Activated T-cell treated with anti-CD3 and anti-CD28 coated beads for 24 hours (primary cell): Measurements from ENCODE around the gene YBX2.

Experiments
- DNase-seq: peaks from one replicate; pipeline ENCODE4 v3.0.0-alpha.2; 2020; ENCODE audit warnings: low read depth

Gene YBX2

GRCh38 chr17:7296189-7296861 lies 1.9 kb upstream of the YBX2 start:
- DNase-seq: peak; percentile 56

DNA sequence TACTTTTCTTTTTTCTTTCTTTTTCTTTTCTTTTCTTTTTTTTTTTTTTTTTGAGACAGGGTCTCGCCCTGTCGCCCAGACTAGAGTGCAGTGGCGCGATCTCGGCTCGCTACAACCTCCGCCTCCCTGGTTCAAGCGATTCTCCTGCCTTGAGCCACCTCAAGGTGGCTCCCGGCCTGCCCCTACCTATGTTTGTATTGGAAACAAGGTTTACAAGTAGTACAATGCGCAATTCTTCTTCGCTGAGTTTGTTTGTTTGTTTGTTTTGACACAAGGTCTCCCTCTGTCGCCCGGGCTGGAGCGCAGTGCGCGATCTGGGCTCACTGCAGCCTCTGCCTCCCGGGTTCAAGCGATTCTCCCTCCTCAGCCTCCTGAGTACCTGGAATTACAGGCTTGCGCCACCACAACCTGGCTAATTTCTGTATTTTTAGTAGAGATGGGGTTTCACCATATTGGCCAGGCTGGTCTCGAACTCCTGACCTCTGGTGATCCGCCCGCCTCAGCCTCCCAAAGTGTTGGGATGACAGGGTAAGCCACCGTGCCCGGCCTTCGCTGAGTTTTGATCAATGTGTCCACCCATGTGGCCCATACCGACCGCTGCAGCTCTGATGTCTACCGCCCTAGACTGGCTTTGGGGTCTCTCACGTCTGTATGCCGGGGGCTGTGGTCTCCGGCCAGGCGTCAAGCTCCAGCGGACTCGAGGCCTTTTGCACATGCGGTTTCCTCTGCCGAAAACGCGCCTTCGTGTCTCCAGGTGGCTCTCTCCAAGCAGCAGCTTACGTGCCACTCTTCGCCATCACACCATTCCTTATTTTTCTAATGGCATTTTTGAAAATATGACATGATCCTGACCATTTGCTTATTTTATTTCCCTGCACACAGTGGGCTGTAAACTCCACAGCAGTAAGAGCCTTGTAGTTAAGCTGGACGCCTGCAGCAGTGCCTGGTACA lies 1.1 kb upstream of the YBX2 start:
- no peak for DNase-seq

- DNase-seq: no peak
Observed at GRCh38 chr17:7293816-7294613, 424 bp downstream of the YBX2 start.

- no peak for DNase-seq
Observed at GRCh38 chr17:7293159-7293558, 1.3 kb downstream of the YBX2 start.

DNA sequence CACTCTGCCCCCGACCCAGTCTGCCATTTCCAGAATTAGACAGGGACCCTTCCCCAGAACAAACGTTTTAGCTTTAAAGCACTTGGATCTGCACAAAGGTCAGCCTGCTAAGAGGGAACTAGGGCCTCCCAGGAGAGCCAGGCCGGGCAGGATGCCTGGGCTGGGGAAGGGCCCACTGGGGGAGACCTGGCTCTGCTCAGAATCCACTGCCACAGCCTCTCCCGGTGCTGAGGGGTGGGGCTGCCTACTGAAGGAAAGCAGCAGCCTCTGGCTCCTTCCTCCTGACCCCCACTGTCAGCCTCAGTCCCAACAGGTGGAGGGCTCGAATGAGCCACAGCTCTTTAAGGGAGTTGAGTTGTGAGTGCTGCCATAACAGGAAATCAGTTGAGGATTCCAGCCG lies 1.7 kb downstream of the YBX2 start:
- no peak for DNase-seq

DNA sequence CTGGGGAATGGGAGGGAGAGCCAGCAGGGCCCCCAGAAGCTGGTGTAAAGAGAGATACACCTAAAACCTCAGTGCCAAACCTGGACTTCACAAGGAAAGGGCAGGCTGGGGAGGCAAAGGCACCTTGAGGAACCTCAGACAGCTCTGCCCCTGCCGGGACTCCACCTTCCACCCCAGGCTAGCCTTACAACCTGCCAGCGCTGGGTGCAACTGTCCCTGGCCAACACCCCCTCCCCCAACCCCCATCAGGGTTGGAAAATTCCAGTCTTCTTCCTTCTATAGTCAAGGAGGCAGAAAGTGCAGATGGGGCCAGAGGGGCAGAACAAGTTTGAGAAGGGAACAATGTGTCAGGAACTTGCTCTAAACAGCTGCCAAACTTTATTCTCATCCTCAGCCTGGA lies 2.2 kb downstream of the YBX2 start:
- no peak for DNase-seq

DNA sequence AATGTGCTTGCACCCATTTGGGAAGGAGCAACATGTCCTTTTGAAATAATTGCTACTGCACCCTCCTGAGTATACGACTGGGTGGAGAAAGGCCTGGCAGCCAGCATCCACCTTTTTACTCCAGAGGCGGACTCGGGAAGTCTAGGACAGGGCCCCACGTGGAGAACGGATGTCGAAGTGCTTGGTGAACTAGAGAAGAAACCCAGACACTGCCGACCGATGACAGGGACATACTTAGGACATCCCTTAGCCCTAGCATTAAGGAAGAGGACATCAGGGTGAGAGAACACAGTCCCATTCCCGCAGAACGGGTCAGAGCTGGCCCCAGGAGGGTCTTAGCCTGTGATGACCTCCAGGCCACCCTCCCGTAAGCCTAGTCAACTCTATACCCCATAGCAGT lies 3.8 kb downstream of the YBX2 start:
- DNase-seq: no peak

DNA sequence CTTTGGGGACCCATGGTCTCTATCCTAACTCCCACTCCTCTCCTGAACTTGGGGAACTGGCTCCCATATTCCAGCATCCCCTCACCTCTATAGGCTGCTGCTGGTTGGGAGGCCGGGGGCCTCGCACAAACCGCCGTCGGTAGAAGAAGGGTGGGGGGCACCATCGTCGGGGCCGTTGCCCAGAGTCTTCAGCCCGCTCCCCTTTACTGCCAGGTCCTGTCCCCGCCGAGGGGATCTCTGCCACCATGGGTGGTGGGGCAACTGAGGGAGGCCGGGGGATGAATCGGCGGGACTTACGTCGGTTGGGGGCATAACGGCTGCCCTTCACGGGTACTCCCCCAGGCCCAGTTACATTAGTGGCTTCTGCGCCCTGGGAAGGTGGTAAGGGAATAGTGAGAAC lies 4.3 kb downstream of the YBX2 start:
- DNase-seq: no peak

DNA sequence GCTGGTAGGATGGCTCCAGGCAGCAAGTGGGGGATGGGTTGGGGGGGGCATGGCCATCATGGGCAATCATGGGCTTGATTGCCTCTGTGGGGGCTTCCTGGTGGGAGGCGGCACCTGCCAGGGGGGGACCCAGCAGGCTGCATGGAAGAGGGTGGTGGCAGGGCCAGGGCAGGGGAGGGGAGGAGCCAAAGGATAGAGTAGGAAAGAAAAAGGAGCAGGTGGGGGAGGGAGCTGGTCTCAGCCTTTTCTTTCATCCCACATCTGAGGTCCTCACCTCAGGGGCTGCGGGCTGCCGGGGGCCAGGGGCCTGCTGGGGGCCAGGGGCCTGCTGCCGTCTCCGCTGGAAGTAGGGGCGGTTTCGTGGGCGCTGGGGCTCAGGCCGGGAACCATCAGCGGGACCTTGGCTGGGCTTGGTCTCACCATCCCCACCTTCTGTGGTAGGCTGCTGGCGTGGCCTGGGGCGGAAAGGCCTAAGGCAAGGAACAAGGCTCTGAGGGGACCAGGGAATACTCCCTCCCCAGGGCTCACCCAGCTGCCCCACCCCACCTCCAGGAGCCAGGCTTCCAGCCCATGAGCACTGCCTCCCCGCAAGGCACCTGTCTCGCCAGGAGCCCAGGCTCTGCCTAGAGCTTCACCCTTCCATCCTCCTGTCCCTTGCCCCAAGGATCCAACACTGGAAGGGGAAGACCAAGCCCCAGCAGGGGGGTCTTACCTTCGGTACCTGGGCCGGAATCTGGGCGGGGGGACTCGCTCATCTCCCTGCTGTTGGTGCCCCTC lies 5.0 kb downstream of the YBX2 start:
- no peak for DNase-seq

- no peak for DNase-seq
Observed at GRCh38 chr17:7285679-7286078, 8.8 kb downstream of the YBX2 start.

- no peak for DNase-seq
Observed at GRCh38 chr17:7284911-7285310, 9.5 kb downstream of the YBX2 start.

GRCh38 chr17:7283471-7284216 lies 10.8 kb downstream of the YBX2 start:
- DNase-seq: no peak

DNA sequence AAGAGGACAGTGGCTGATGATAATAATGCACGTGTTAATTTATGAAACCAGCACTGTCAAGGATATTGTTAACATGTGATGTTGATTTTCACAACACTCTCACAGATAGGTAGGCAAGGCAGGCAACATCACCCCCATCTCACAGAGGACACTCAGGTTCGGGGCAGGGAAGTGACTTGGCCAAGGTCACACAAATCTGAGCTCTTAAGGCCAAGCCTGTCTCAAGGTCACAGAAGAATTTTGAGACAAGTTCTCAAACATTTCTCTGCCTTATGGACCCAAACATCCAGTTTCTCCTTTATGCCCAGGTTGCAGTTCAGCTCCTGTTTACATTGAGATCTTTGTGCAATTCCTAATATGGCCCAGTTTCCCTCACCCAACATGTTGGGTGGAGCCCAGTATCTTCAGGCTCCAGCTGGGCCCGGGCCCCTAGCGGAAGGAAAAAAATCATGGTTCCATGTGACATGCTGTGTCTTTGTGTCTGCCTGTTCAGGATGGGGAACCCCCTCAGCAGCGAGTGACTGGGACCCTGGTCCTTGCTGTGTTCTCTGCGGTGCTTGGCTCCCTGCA lies 11.6 kb downstream of the YBX2 start:
- DNase-seq: no peak

DNA sequence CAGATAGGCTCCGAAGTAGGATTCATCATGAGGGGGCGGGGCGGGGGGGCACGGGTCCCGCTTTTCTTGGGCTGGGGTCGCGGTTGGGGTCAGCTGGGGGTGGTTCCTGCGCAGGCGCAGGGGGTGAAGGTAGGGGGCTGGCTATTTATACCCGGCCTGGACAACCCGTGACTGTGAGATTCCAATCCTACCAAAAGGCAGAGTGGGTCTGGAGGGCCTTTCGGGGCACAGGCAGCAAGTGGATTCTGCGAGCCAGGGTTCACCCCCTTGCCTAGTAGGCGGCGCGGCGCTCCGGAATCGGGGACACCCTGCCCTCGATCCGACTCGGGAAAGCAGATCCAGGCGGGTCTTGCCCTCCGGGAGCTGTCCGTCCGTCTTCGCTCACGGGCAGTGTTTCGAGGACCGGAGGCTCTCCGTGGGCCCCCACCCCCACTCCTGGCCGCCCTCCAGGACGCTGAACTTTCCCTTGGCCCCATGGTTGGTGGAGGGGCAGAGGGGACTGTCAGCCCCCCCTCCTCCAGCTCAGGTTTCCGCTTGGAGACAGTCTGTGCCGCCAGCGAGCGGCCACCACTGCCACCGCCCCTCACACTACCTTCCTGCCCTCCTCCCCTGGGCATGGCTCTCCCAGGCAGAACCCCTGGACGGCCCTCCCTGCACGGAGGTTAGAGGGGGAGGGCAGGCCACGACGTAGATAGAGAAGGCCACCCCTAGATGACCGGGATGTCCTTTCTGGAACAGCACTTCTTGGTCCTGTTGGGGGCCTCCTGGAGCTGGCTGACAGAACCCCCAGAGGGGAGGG lies 12.3 kb downstream of the YBX2 start:
- DNase-seq: no peak

- DNase-seq: peak; percentile 89
Observed at GRCh38 chr17:7281074-7281952, 13.1 kb downstream of the YBX2 start, which contains the start of gene SLC2A4. TSS of gene SLC2A4 (plus strand) at chr17:7281718. CDS start at chr17:7281935, 217 bp downstream.

DNA sequence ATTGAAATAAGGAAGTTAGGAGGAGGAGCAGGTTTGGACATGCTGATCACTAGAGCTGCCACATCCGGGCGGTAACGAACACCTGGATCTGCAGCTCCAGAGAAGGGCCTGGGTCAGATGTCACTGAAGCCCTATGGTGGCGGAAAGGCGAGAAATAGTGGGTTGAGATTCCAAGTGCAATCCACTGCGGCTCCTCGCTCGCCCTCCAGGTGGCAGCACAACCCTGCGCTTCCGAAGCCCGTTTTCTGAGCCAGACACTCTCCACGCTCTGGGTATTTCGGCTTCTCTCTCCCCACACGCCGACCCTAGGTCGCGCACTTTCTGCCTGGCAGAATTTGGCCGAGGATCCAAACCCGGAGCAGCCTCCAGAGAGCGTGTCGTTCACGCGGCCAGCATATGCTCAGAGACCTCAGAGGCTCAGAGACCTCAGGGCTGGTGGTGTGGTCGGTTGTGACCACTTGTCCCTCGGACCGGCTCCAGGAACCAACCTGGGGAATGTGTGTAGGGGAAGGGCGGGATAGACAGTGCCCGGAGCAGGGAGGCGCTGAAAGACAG lies 13.8 kb downstream of the YBX2 start:
- DNase-seq: peak; percentile 78

GRCh38 chr17:7279448-7279847 lies 15.0 kb downstream of the YBX2 start:
- DNase-seq: no peak

DNA sequence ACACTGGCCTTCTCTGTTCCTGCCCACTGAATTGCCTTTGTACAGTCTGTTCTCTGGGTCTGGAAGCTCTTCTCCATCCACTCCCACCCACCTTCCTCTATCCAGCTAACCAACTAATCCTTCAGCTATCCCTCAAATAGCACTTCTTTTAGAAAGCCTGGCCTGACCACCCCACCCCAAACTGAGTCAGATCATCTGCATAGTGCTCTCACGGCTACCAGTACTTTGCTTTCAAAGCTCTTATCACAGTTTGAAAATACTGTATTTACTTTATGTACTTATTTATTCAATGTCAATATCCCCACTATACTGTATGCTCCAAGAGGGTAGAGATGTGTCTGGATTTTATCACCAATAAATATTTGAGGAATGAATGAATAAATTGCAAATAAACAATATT lies 27.7 kb downstream of the YBX2 start:
- DNase-seq: no peak

DNA sequence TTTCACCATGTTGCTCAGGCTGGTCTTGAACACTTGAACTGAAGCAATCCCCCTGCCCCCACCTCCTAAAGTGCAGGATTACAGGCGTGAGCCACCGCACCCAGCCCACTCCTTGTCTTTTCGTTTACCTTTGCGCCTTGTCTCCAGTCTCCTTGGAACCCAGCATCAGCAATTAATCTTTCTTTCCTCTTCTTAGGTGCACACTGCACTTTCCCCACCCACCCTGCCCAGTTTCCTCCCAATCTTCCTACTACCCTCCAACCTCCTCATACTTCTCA lies 30.7 kb downstream of the YBX2 start:
- no peak for DNase-seq
